Fibroblast of pulmonary artery (primary cell): ENCODE measurements around the gene NKD1.

Experiments used
- DNase-seq: peaks from one replicate; pipeline ENCODE4 v3.0.0-alpha.2; 2010; ENCODE audit warnings: low read depth
- H3K4me3 ChIP-seq: replicated peaks from 2 replicates; pipeline ENCODE4 v1.5.1; 2011; ENCODE audit warnings: low read depth, mild to moderate bottlenecking, control low read depth, low read length, moderate library complexity
- CTCF ChIP-seq: IDR thresholded peaks from 2 replicates; pipeline ENCODE4 v1.5.1; 2011; ENCODE audit warnings: mild to moderate bottlenecking, control low read depth, low read length, inconsistent platforms; ENCODE audit errors: missing control alignments

The NKD1 gene

GRCh38 chr16:50598936-50599361 lies 50.8 kb downstream of the NKD1 start:
- no peak for TF ChIP-seq CTCF
- no peak for DNase-seq
- H3K4me3 ChIP-seq = no peak overlapping the region

GRCh38 chr16:50599494-50599893 lies 51.3 kb downstream of the NKD1 start:
- H3K4me3 ChIP-seq = no peak overlapping the region
- TF ChIP-seq CTCF = no peak
- no peak for DNase-seq

GRCh38 chr16:50600582-50601283 lies 52.5 kb downstream of the NKD1 start:
- no peak for TF ChIP-seq CTCF
- no peak for DNase-seq
- no peak overlapping the region for H3K4me3 ChIP-seq

- H3K4me3 ChIP-seq = no peak overlapping the region
- no peak for DNase-seq
- no peak for TF ChIP-seq CTCF
These were observed 53.1 kb downstream of the NKD1 start for GRCh38 chr16:50601341-50601740.

- DNase-seq = no peak
- no peak overlapping the region for H3K4me3 ChIP-seq
- TF ChIP-seq CTCF = no peak
These were observed 53.9 kb downstream of the NKD1 start for GRCh38 chr16:50602126-50602525.

- no peak for DNase-seq
- no peak for TF ChIP-seq CTCF
- H3K4me3 ChIP-seq = no peak overlapping the region
These were observed 54.5 kb downstream of the NKD1 start for GRCh38 chr16:50602531-50603205.
